Esophagus squamous epithelium (tissue), 5 donors: Measurements from ENCODE around the gene FNDC3B. TPM values are rescaled to one million over a fixed set of nuclear protein-coding genes. Genes with fewer than 3 reads are reported as not detected.

Experiments used
- DNase-seq: peaks from one replicate; lab custom pipeline; 2025; lab: John Stamatoyannopoulos, UW
- H3K27ac ChIP-seq, 4 donors: fragments of 200-600 bp; sonication (generic); one replicate each; pipeline ENCODE4 v1.5.1; 2016 to 2019; ENCODE audit warnings: mild to moderate bottlenecking in 1 of 4
- H3K27me3 ChIP-seq, 4 donors: fragments of 200-600 bp; sonication (generic); 1 replicate in 3 of 4; 2 replicates in 1 of 4; pipeline versions ENCODE4 v1.5.1 to v1.6.0; 2017 to 2021; ENCODE audit warnings: antibody characterized with exemption in 1 of 4
- H3K36me3 ChIP-seq, 3 donors: fragments of 200-600 bp; sonication (generic); one replicate each; pipeline ENCODE4 v1.5.1; 2016 to 2019
- H3K4me1 ChIP-seq, 3 donors: fragments of 200-600 bp; sonication (generic); one replicate each; pipeline ENCODE4 v1.5.1; 2017 to 2019
- H3K4me3 ChIP-seq, 4 donors: fragments of 200-600 bp; sonication (generic); 1 replicate in 3 of 4; 2 replicates in 1 of 4; pipeline ENCODE4 v1.5.1; 2016 to 2019; ENCODE audit warnings: mild to moderate bottlenecking in 2 of 4, moderate library complexity in 1 of 4
- H3K9me3 ChIP-seq, 3 donors: fragments of 200-600 bp; sonication (generic); one replicate each; pipeline ENCODE4 v1.5.1; 2016 to 2019
- POLR2A ChIP-seq, 4 donors: fragments of 450-650 bp; IDR thresholded peaks; one replicate each; pipeline ENCODE4 v1.6.1; 2017; ENCODE audit warnings: antibody characterized with exemption in 4 of 4, mild to moderate bottlenecking in 4 of 4, moderate library complexity in 3 of 4
- WGBS, 2 donors: methylation state at CpG; one replicate each; pipeline ENCODE4 v1.1.5; 2018; 5-methylcytosine and 5-hydroxymethylcytosine counted together
- intact Hi-C: fragments of 100-400 bp; cut with DNase I; formaldehyde crosslinking; loops from one replicate; pipeline ENCODE4 v1.15.0; 2022
- total RNA-seq, 4 donors: library from RNA; depleted of rRNA; stranded (reverse); fragments of >200 nt; gene quantifications; one replicate each; pipeline ENCODE4 v1.1.0, GENCODE V29; 2016
- TF ChIP-seq, protein P1 (sequence below), 6 experiments: fragments of 450-650 bp in 4 of 6; fragments of 200-600 bp in 2 of 6; sonication (generic) in 2 of 6; IDR thresholded peaks; one replicate each; pipeline ENCODE4 v1.5.1; 2016 to 2019; ENCODE audit warnings: antibody characterized with exemption in 6 of 6, mild to moderate bottlenecking in 4 of 6, moderate library complexity in 4 of 6
- donor health status: DM: yes; HTN: yes; CAD: no.

The FNDC3B gene
- total RNA-seq, 4 donors from 2014 or later = 7.7 to 44.3 (median 20.4) TPM

DNA sequence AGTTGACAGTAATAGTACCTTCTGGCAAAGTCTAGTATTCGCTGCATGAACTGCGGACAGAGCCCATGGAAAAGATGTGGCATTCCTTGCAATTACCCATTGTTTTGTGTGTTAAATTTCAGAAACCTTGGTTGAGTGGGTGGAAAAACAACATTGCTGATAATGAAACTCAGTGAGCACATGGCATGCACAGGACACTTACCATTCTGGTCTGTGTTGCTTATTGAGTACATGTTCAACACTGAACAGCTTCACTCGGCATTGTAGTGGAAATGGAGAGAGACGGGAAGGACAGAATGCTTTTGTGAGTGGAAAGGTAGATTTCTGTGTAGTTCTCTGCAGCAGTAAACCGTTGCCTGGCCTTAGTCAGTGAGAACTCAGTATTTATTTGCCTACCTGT is 165.3 kb downstream of the FNDC3B start:
- Histone ChIP-seq H3K27me3 (no peaks in the 10 kb centered on the region), H3K4me3 (no peak overlapping the region), H3K27ac (peak overlapping the region in 2 of 4 donors; percentile 11 to 80), H3K36me3 (no peaks in the 10 kb centered on the region), H3K4me1 (peaks cover 9 to 59% (median 25%) of the 10 kb centered on the region in 3 donors), H3K9me3 (no peaks in the 10 kb centered on the region)
- DNase-seq = no peak
- intact Hi-C loops = no loop called here
- TF ChIP-seq, protein P1, sequence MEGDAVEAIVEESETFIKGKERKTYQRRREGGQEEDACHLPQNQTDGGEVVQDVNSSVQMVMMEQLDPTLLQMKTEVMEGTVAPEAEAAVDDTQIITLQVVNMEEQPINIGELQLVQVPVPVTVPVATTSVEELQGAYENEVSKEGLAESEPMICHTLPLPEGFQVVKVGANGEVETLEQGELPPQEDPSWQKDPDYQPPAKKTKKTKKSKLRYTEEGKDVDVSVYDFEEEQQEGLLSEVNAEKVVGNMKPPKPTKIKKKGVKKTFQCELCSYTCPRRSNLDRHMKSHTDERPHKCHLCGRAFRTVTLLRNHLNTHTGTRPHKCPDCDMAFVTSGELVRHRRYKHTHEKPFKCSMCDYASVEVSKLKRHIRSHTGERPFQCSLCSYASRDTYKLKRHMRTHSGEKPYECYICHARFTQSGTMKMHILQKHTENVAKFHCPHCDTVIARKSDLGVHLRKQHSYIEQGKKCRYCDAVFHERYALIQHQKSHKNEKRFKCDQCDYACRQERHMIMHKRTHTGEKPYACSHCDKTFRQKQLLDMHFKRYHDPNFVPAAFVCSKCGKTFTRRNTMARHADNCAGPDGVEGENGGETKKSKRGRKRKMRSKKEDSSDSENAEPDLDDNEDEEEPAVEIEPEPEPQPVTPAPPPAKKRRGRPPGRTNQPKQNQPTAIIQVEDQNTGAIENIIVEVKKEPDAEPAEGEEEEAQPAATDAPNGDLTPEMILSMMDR (IDR thresholded peaks at IDR 0.05) = no peak
- no peak for TF ChIP-seq POLR2A (IDR thresholded peaks at IDR 0.05)
- WGBS, 2 donors = 89 to 93% methylated on average over 5 of the region's 5 CpGs

DNA sequence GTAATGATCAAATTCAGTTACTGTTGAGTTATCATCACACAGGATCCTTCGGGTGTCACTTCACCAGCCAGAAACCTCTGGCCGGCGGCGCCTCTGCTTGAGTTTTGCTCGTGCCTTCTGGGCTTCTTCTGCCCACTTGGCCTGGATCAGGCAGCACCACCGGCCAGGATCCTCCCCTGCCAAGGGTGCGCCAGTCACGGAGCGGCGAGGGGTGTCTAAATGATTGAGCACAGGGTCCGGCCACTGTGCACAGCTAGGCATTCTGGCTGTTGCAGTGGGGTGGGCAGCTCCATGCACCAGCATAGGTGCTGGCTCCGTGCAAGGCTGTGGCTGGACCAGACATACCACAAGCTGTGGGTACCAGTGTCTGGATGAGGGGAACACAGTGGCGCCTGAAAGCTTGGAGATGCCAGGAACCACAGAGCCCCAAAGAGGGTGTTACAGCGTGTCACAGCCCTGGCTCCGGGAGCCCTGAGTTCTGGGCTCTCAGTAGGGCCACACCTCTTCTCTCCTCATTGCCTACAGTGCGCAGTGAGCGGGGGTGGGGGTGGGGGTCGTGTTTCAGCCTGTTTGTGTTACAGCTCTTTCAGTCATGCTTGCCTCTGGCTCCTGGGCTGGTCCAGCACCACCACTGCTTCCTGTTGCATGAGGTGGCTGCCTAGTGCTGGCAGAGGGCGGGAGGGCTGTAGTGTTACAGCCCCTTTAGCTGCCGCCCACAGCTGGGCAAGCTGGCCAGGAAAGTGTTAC is 169.4 kb downstream of the FNDC3B start:
- Histone ChIP-seq H3K36me3 (no peaks in the 10 kb centered on the region), H3K4me3 (no peak overlapping the region), H3K27ac (peak overlapping the region in 1 of 4 donors; percentile 30), H3K27me3 (no peaks in the 10 kb centered on the region), H3K9me3 (no peaks in the 10 kb centered on the region), H3K4me1 (peaks cover 6 to 34% (median 10%) of the 10 kb centered on the region in 3 donors)
- TF ChIP-seq, protein P1 (IDR thresholded peaks at IDR 0.05) = no peak
- TF ChIP-seq POLR2A (IDR thresholded peaks at IDR 0.05) = no peak
- DNase-seq = no peak
- 70 to 82% methylated on average over 10 to 11 of the region's 20 CpGs for WGBS, 2 donors
- intact Hi-C loops = no loop called here

DNA sequence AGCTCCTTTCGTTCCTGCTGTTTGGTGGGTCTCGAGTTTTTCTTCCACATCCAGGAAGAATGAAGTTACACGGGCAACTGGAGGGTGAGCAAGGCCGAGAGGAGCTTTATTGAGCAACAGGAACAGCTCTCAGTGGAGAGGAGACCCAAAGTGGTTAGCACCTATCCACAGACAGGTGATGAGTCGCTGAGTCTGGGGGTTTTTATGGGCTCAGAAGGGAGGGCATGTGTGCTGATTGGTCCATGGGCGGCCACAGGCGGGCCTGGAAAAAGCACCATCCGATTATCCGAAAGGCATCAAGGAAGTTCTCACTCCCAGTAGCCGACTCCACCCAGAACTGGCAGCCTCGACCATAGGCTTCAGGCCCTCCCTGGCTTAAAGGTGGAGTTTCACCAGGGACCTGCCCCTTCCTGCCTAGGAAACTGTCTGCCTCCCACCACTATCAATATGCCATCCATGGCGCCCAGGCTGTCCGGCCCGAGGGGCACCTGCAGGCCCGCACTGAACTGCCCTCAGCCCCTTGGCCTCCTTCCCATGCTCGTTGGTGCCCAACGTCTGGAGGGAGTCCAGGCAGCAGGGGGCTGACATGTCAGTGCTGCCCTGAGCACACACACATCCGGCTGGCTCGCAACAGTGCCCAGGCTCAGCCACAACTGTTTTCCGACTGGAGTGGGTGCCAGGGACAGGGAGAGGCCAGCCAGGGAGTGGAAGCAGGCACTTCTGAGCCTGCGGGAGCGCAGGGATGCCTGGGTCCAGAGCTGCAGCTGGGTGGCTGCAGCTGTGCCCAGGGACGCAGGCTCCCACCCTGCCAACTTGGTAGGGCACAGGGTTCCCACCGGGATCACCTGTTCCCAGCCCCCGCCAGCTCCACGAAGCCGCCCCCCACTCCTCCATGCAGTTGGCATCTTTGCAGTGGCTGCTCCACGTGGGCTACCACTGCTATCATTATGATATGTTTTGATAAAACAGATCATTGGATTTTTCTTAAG is 170.2 kb downstream of the FNDC3B start:
- no peak overlapping the region for H3K4me3 ChIP-seq
- TF ChIP-seq POLR2A (IDR thresholded peaks at IDR 0.05) = no peak
- TF ChIP-seq, protein P1 (IDR thresholded peaks at IDR 0.05) = no peak
- no peaks in the 10 kb centered on the region for H3K27me3 ChIP-seq
- no peaks in the 10 kb centered on the region for H3K9me3 ChIP-seq
- no peaks in the 10 kb centered on the region for H3K36me3 ChIP-seq
- no peak for DNase-seq
- peak overlapping the region in 1 of 4 donors; percentile 30 for H3K27ac ChIP-seq
- intact Hi-C loops = no loop called here
- H3K4me1 ChIP-seq = peaks cover 6 to 25% (median 8%) of the 10 kb centered on the region in 3 donors
- 76 to 83% methylated on average over 8 to 14 of the region's 28 CpGs for WGBS, 2 donors

DNA sequence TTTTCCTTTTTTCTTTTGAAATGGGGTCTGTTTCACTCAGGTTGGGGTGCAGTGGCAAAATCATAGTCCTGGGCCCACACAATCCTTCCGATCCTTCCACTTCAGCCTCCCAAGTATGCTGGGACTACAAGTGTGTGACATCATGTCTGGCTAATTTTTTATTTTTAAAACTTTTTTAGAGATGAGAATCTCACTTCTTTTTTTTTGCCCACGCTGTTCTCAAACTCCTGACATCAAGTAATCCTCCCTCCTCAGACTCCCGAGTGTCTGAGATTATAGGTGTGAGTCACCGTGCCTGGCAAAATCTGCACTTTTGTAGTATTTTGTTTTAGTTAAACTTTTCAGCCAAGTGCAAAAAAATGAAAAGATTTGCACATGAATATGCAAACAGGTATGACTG is 171.0 kb downstream of the FNDC3B start:
- intact Hi-C loops = no loop called here
- no peak for DNase-seq
- H3K4me1 ChIP-seq = peaks cover 4 to 20% (median 6%) of the 10 kb centered on the region in 3 donors
- no peak overlapping the region for H3K4me3 ChIP-seq
- no peaks in the 10 kb centered on the region for H3K9me3 ChIP-seq
- H3K27me3 ChIP-seq = no peaks in the 10 kb centered on the region
- 45 to 54% methylated on average over 4 of the region's 4 CpGs for WGBS, 2 donors
- H3K27ac ChIP-seq = no peak overlapping the region
- TF ChIP-seq POLR2A (IDR thresholded peaks at IDR 0.05) = no peak
- TF ChIP-seq, protein P1 (IDR thresholded peaks at IDR 0.05) = no peak
- no peaks in the 10 kb centered on the region for H3K36me3 ChIP-seq
